WTC11 (cell line): ENCODE measurements around the gene DNAH8. TPM values are rescaled to one million over a fixed set of nuclear protein-coding genes. Genes with fewer than 3 reads are reported as not detected.

Source experiments
- ATAC-seq: fragments of 200-7000 bp; cut with Tn5 transposase; 2 replicates; pipeline ENCODE4 v1.10.0; 2021; ENCODE audit warnings: mild to moderate bottlenecking, moderate library complexity
- CTCF ChIA-PET: fragments of 300-600 bp; sonication (Branson Sonifier 250); formaldehyde crosslinking; loops from one replicate; lab custom pipeline; 2021; ENCODE audit warnings: antibody characterized with exemption; lab: Charles Lee
- POLR2A ChIA-PET: fragments of 350-600 bp; sonication (Branson Sonifier 250); formaldehyde crosslinking; loops from one replicate; lab custom pipeline; 2021; ENCODE audit warnings: antibody characterized with exemption; lab: Charles Lee
- DNase-seq: peaks from one replicate; pipeline ENCODE4 v3.0.0; 2021; ENCODE audit warnings: low spot score
- H3K27ac Mint-ChIP-seq: 2 replicates; pipeline ENCODE4 v1.8.0; 2021; ENCODE audit warnings: mixed read lengths
- H3K27me3 Mint-ChIP-seq: 2 replicates; pipeline ENCODE4 v1.8.0; 2021; ENCODE audit warnings: low read depth, mild to moderate bottlenecking, moderate library complexity, mixed read lengths
- H3K36me3 Mint-ChIP-seq: 2 replicates; pipeline ENCODE4 v1.8.0; 2021; ENCODE audit warnings: mixed read lengths
- H3K4me1 Mint-ChIP-seq: 2 replicates; pipeline ENCODE4 v1.8.0; 2022; ENCODE audit warnings: mixed read lengths
- H3K4me3 Mint-ChIP-seq: 2 replicates; pipeline ENCODE4 v1.8.0; 2021; ENCODE audit warnings: mild to moderate bottlenecking, moderate library complexity, mixed read lengths
- H3K9me3 Mint-ChIP-seq: 2 replicates; pipeline ENCODE4 v1.8.0; 2021; ENCODE audit warnings: mixed read lengths
- CTCF ChIP-seq: fragments of 200-600 bp; IDR thresholded peaks from 2 replicates; pipeline ENCODE4 v1.8.0; 2022; ENCODE audit warnings: antibody characterized with exemption
- ELF4 ChIP-seq: sonication (generic); formaldehyde crosslinking; IDR thresholded peaks from 2 replicates; pipeline ENCODE4 v1.8.1; 2022; ENCODE audit warnings: low read depth, mild to moderate bottlenecking, moderate library complexity, missing genetic modification reagents
- EMX1 ChIP-seq: fragments of 250-450 bp; sonication (Bioruptor Pico); IDR thresholded peaks from 2 replicates; pipeline ENCODE4 v1.8.0; 2021; ENCODE audit warnings: mild to moderate bottlenecking
- GABPB1 ChIP-seq: sonication (generic); formaldehyde crosslinking; IDR thresholded peaks from 2 replicates; pipeline ENCODE4 v1.8.1; 2023; ENCODE audit warnings: mild to moderate bottlenecking, missing genetic modification reagents
- HMGA2 ChIP-seq: fragments of 250-450 bp; sonication (Bioruptor Pico); IDR thresholded peaks from 2 replicates; pipeline ENCODE4 v1.4.0; 2021; ENCODE audit warnings: mild to moderate bottlenecking, moderate library complexity
- IRF1 ChIP-seq: sonication (generic); formaldehyde crosslinking; IDR thresholded peaks from 2 replicates; pipeline ENCODE4 v1.8.0; 2023; ENCODE audit warnings: missing genetic modification reagents
- IRF2 ChIP-seq: sonication (generic); formaldehyde crosslinking; IDR thresholded peaks from 2 replicates; pipeline ENCODE4 v1.8.0; 2022; ENCODE audit warnings: low read depth, missing genetic modification reagents, borderline replicate concordance
- JUN ChIP-seq: sonication (generic); formaldehyde crosslinking; IDR thresholded peaks from 2 replicates; pipeline ENCODE4 v1.8.0; 2023; ENCODE audit warnings: mild to moderate bottlenecking, missing genetic modification reagents
- NR1H2 ChIP-seq: sonication (generic); formaldehyde crosslinking; IDR thresholded peaks from 2 replicates; pipeline ENCODE4 v1.9.0; 2021; ENCODE audit warnings: mild to moderate bottlenecking, moderate library complexity, missing genetic modification reagents
- NR2C2 ChIP-seq: sonication (generic); formaldehyde crosslinking; IDR thresholded peaks from 2 replicates; pipeline ENCODE4 v1.8.0; 2022; ENCODE audit warnings: mild to moderate bottlenecking, missing genetic modification reagents
- OVOL2 ChIP-seq: fragments of 250-450 bp; sonication (Bioruptor Pico); IDR thresholded peaks from 2 replicates; pipeline ENCODE4 v1.9.0; 2021; ENCODE audit warnings: mild to moderate bottlenecking, borderline replicate concordance
- PREB ChIP-seq: sonication (generic); formaldehyde crosslinking; IDR thresholded peaks from 2 replicates; pipeline ENCODE4 v1.8.1; 2022; ENCODE audit warnings: mild to moderate bottlenecking, missing genetic modification reagents, moderate library complexity, borderline replicate concordance
- SMAD3 ChIP-seq: sonication (generic); formaldehyde crosslinking; IDR thresholded peaks from 2 replicates; pipeline ENCODE4 v1.8.0; 2022; ENCODE audit warnings: missing genetic modification reagents, mild to moderate bottlenecking, borderline replicate concordance
- SMAD4 ChIP-seq: sonication (generic); formaldehyde crosslinking; IDR thresholded peaks from 2 replicates; pipeline ENCODE4 v1.8.0; 2022; ENCODE audit warnings: mild to moderate bottlenecking, missing genetic modification reagents
- SP1 ChIP-seq: sonication (generic); formaldehyde crosslinking; conservative IDR thresholded peaks from 2 replicates; pipeline ENCODE4 v1.8.1; 2022; ENCODE audit warnings: missing genetic modification reagents
- TEAD4 ChIP-seq: sonication (generic); formaldehyde crosslinking; IDR thresholded peaks from 2 replicates; pipeline ENCODE4 v1.8.0; 2022; ENCODE audit warnings: mild to moderate bottlenecking, missing genetic modification reagents
- ZBTB21 ChIP-seq: sonication (generic); formaldehyde crosslinking; IDR thresholded peaks from 2 replicates; pipeline ENCODE4 v1.8.1; 2023; ENCODE audit warnings: mild to moderate bottlenecking, missing genetic modification reagents, borderline replicate concordance
- ZNF138 ChIP-seq: sonication (generic); formaldehyde crosslinking; conservative IDR thresholded peaks from 2 replicates; pipeline ENCODE4 v1.8.1; 2022; ENCODE audit warnings: mild to moderate bottlenecking, moderate library complexity, missing genetic modification reagents
- ZNF317 ChIP-seq: sonication (generic); formaldehyde crosslinking; IDR thresholded peaks from 2 replicates; pipeline ENCODE4 v1.8.1; 2023; ENCODE audit warnings: low read depth, mild to moderate bottlenecking, moderate library complexity, missing genetic modification reagents, borderline replicate concordance
- ZNF396 ChIP-seq: fragments of 250-450 bp; sonication (Bioruptor Pico); IDR thresholded peaks from 2 replicates; pipeline ENCODE4 v1.8.0; 2021; ENCODE audit warnings: mild to moderate bottlenecking, moderate library complexity, borderline replicate concordance
- ZNF423 ChIP-seq: fragments of 250-450 bp; sonication (Bioruptor Pico); IDR thresholded peaks from 2 replicates; pipeline ENCODE4 v2.1.2; 2022; ENCODE audit warnings: mild to moderate bottlenecking, moderate library complexity
- ZNF512 ChIP-seq: sonication (generic); formaldehyde crosslinking; IDR thresholded peaks from 2 replicates; pipeline ENCODE4 v1.8.1; 2022; ENCODE audit warnings: missing genetic modification reagents, borderline replicate concordance
- ZSCAN18 ChIP-seq: fragments of 250-450 bp; sonication (Bioruptor Pico); IDR thresholded peaks from 2 replicates; pipeline ENCODE4 v2.1.2; 2022; ENCODE audit warnings: mild to moderate bottlenecking, moderate library complexity
- total RNA-seq: library from RNA; stranded (reverse); gene quantifications from 3 replicates; pipeline ENCODE4 v1.2.3, GENCODE V29; 2021
- TF ChIP-seq, protein P1 (sequence below): fragments of 250-450 bp; sonication (Bioruptor Pico); IDR thresholded peaks from 2 replicates; pipeline ENCODE4 v1.8.0; 2021; ENCODE audit warnings: mild to moderate bottlenecking
- TF ChIP-seq, protein P2 (sequence below): sonication (generic); formaldehyde crosslinking; IDR thresholded peaks from 2 replicates; pipeline ENCODE4 v1.8.0; 2022; ENCODE audit warnings: mild to moderate bottlenecking, missing genetic modification reagents
- TF ChIP-seq, protein P3 (sequence below): fragments of 250-450 bp; sonication (Bioruptor Pico); IDR thresholded peaks from 2 replicates; pipeline ENCODE4 v1.9.0; 2021; ENCODE audit warnings: mild to moderate bottlenecking, borderline replicate concordance

DNAH8 gene
- total RNA-seq, 1 experiment from 2014 or later = 0.02 TPM

DNA sequence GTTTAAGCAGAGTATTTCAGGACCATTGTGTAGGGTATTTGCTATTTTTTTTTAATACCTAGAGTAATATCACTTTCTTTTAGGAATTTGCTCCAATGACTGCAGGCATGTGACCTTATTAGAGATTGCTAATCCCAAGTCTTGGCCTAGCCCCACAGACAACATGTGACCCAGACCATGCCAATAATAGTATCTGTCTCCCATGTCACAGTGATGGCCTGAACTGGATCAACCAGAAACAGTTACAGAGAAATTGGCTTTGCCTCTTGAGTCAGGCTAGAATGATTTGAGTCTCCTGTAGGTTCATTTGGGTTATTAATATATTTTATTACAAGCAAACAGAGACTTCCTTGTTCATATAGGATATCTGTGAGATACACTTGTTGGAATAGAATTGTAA, 116.8 kb downstream of the DNAH8 start:
- Mint-ChIP-seq H3K4me1 (peaks cover 18% of the 10 kb centered on the region), H3K9me3 (peaks cover 6% of the 10 kb centered on the region), H3K27ac (no peak overlapping the region), H3K27me3 (peaks cover 24% of the 10 kb centered on the region), H3K4me3 (no peak overlapping the region), H3K36me3 (no peaks in the 10 kb centered on the region)
- POLR2A ChIA-PET = no interaction called here
- DNase-seq (no peak), ATAC-seq (no peak)
- CTCF ChIA-PET = no interaction called here
- TF ChIP-seq GABPB1 (CRISPR knock-in tag) (no peak), ZNF138 (CRISPR knock-in tag) (no peak), NR1H2 (CRISPR knock-in tag) (no peak), SMAD4 (no peak), HMGA2 (CRISPR knock-in tag) (no peak), ZNF317 (CRISPR knock-in tag) (no peak), ZNF423 (CRISPR knock-in tag) (no peak), SP1 (CRISPR knock-in tag) (no peak), ZNF512 (CRISPR knock-in tag) (no peak), TEAD4 (CRISPR knock-in tag) (no peak), IRF2 (CRISPR knock-in tag) (no peak), ZSCAN18 (CRISPR knock-in tag) (no peak), ZBTB21 (CRISPR knock-in tag) (no peak), OVOL2 (no peak)
- TF ChIP-seq, protein P1, sequence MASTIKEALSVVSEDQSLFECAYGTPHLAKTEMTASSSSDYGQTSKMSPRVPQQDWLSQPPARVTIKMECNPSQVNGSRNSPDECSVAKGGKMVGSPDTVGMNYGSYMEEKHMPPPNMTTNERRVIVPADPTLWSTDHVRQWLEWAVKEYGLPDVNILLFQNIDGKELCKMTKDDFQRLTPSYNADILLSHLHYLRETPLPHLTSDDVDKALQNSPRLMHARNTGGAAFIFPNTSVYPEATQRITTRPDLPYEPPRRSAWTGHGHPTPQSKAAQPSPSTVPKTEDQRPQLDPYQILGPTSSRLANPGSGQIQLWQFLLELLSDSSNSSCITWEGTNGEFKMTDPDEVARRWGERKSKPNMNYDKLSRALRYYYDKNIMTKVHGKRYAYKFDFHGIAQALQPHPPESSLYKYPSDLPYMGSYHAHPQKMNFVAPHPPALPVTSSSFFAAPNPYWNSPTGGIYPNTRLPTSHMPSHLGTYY = no peak
- TF ChIP-seq, protein P2, sequence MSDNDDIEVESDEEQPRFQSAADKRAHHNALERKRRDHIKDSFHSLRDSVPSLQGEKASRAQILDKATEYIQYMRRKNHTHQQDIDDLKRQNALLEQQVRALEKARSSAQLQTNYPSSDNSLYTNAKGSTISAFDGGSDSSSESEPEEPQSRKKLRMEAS (CRISPR knock-in tag) = no peak

DNA sequence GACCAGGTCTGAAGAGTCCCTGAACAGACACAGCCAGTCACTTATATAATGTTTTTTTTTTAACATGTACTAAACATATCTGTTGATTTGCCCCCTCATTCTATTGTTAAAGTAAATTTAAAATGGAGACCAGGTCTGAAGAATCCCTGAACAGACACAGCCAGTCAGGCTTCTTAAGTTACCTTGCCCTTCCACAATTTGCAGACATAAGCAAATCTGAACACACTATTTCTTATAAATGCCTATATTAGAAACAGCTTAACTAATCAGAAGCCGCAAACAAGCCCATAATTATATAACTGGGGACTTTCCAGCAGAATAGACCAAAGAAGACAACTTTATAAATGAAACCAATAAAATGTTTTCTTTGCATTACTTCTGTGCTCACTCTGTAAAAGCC, 118.2 kb downstream of the DNAH8 start:
- ChIA-PET CTCF (no interaction called here), POLR2A (no interaction called here)
- H3K4me3 Mint-ChIP-seq = no peak overlapping the region
- H3K27me3 Mint-ChIP-seq = peaks cover 38% of the 10 kb centered on the region
- H3K4me1 Mint-ChIP-seq = peaks cover 23% of the 10 kb centered on the region
- peaks cover 6% of the 10 kb centered on the region for H3K9me3 Mint-ChIP-seq
- no peak for DNase-seq
- no peak overlapping the region for H3K27ac Mint-ChIP-seq
- no peaks in the 10 kb centered on the region for H3K36me3 Mint-ChIP-seq
- ATAC-seq = no peak
- TF ChIP-seq EMX1 (CRISPR knock-in tag) (no peak), ELF4 (CRISPR knock-in tag) (no peak), NR2C2 (CRISPR knock-in tag) (no peak), IRF1 (CRISPR knock-in tag) (no peak), JUN (CRISPR knock-in tag) (no peak), SMAD3 (CRISPR knock-in tag) (no peak), CTCF (no peak), ZNF396 (CRISPR knock-in tag) (no peak), PREB (no peak)
- TF ChIP-seq, protein P3, sequence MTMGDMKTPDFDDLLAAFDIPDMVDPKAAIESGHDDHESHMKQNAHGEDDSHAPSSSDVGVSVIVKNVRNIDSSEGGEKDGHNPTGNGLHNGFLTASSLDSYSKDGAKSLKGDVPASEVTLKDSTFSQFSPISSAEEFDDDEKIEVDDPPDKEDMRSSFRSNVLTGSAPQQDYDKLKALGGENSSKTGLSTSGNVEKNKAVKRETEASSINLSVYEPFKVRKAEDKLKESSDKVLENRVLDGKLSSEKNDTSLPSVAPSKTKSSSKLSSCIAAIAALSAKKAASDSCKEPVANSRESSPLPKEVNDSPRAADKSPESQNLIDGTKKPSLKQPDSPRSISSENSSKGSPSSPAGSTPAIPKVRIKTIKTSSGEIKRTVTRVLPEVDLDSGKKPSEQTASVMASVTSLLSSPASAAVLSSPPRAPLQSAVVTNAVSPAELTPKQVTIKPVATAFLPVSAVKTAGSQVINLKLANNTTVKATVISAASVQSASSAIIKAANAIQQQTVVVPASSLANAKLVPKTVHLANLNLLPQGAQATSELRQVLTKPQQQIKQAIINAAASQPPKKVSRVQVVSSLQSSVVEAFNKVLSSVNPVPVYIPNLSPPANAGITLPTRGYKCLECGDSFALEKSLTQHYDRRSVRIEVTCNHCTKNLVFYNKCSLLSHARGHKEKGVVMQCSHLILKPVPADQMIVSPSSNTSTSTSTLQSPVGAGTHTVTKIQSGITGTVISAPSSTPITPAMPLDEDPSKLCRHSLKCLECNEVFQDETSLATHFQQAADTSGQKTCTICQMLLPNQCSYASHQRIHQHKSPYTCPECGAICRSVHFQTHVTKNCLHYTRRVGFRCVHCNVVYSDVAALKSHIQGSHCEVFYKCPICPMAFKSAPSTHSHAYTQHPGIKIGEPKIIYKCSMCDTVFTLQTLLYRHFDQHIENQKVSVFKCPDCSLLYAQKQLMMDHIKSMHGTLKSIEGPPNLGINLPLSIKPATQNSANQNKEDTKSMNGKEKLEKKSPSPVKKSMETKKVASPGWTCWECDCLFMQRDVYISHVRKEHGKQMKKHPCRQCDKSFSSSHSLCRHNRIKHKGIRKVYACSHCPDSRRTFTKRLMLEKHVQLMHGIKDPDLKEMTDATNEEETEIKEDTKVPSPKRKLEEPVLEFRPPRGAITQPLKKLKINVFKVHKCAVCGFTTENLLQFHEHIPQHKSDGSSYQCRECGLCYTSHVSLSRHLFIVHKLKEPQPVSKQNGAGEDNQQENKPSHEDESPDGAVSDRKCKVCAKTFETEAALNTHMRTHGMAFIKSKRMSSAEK (CRISPR knock-in tag) = no peak
